HL-60 (cell line): Measurements from ENCODE around the gene FBXO48.

Source experiments
- DNase-seq, 2 experiments: peaks; one replicate each; pipeline ENCODE4 v3.0.0-alpha.2; 2010 to 2020; ENCODE audit warnings: low read depth in 1 of 2, low spot score in 1 of 2
- H3K27ac ChIP-seq: fragments of 250-450 bp; sonication (Bioruptor Pico); replicated peaks from 2 replicates; pipeline ENCODE4 v1.5.1; 2020; ENCODE audit warnings: mild to moderate bottlenecking, moderate library complexity
- H3K27me3 ChIP-seq: fragments of 250-450 bp; sonication (Bioruptor Pico); 2 replicates; pipeline ENCODE4 v1.5.1; 2021; ENCODE audit warnings: mild to moderate bottlenecking, moderate library complexity; ENCODE audit not compliant: insufficient read depth, poor library complexity, severe bottlenecking
- H3K4me3 ChIP-seq: replicated peaks from 2 replicates; pipeline ENCODE4 v1.5.1; 2011; ENCODE audit warnings: mild to moderate bottlenecking, control low read depth, low read length; ENCODE audit not compliant: insufficient read depth
- CTCF ChIP-seq: IDR thresholded peaks from one replicate; pipeline ENCODE4 v1.5.1; 2011; ENCODE audit warnings: low read length, control low read depth, inconsistent platforms; ENCODE audit not compliant: insufficient read depth
- GABPA ChIP-seq: IDR thresholded peaks from 2 replicates; pipeline ENCODE4 v1.6.1; 2012; ENCODE audit warnings: low read depth
- POLR2AphosphoS5 ChIP-seq: IDR thresholded peaks from 2 replicates; pipeline ENCODE4 v1.6.1; 2012; ENCODE audit warnings: low read depth
- SPI1 ChIP-seq: IDR thresholded peaks from 2 replicates; pipeline ENCODE4 v1.6.1; 2012; ENCODE audit warnings: low read depth, mild to moderate bottlenecking, borderline replicate concordance
- TF ChIP-seq, protein P1 (sequence below): IDR thresholded peaks from 2 replicates; pipeline ENCODE4 v1.6.1; 2012; ENCODE audit warnings: low read depth; ENCODE audit not compliant: insufficient replicate concordance

FBXO48 gene

DNA sequence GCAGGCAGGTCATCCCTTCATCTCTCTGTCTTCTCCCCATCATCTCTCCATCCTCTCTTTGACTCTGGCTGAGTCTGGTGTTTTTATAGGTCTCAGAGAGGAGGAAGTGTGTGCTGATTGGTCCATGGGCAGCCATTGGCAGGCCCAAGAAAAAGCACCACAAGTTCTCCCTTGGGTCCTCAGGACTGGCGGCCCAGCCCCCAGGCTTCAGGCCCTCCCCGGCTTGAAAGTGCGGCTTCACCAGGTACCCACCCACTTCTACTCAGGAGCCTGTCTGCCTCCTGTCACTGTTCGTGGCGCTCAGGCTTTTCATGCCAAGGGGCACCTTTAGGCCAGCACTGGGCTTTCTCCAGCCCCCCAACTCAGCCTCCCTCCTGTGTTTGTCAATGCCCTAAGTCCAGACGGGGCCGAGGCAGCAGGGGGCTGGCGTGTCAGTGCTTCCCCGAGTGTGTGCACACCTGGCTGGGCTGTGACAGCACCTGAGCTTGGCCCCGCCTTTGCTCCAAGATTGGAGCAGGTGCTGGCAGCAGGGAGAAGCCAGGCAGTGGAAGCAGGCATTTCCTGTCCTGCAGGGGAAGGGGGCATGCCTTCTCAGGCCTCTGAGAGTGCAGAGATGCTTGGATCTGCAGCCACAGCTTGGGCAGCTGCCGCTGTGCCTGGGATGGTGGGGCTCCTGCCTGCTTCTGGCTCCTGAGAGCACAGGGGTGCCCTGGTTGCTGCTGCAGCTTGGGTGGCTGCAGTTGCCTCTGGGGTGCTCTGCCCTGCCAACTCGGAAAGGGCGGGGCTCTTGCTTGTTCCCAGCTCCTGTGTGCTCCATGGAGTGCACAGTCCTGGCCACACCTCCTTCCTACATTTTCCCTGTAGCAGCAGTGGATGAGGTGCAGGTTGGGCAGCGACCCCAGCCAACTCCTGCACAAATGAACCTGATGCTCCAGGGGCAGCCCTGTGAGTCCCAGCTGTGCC is 34.1 kb downstream of the FBXO48 start:
- Histone ChIP-seq H3K4me3 (no peak overlapping the region), H3K27me3 (no peaks in the 10 kb centered on the region), H3K27ac (no peak overlapping the region)
- no peak for DNase-seq
- TF ChIP-seq, protein P1, sequence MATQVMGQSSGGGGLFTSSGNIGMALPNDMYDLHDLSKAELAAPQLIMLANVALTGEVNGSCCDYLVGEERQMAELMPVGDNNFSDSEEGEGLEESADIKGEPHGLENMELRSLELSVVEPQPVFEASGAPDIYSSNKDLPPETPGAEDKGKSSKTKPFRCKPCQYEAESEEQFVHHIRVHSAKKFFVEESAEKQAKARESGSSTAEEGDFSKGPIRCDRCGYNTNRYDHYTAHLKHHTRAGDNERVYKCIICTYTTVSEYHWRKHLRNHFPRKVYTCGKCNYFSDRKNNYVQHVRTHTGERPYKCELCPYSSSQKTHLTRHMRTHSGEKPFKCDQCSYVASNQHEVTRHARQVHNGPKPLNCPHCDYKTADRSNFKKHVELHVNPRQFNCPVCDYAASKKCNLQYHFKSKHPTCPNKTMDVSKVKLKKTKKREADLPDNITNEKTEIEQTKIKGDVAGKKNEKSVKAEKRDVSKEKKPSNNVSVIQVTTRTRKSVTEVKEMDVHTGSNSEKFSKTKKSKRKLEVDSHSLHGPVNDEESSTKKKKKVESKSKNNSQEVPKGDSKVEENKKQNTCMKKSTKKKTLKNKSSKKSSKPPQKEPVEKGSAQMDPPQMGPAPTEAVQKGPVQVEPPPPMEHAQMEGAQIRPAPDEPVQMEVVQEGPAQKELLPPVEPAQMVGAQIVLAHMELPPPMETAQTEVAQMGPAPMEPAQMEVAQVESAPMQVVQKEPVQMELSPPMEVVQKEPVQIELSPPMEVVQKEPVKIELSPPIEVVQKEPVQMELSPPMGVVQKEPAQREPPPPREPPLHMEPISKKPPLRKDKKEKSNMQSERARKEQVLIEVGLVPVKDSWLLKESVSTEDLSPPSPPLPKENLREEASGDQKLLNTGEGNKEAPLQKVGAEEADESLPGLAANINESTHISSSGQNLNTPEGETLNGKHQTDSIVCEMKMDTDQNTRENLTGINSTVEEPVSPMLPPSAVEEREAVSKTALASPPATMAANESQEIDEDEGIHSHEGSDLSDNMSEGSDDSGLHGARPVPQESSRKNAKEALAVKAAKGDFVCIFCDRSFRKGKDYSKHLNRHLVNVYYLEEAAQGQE = no peak
- no peak for TF ChIP-seq CTCF
- TF ChIP-seq POLR2AphosphoS5 = no peak
- no peak for TF ChIP-seq SPI1
- no peak for TF ChIP-seq GABPA

DNA sequence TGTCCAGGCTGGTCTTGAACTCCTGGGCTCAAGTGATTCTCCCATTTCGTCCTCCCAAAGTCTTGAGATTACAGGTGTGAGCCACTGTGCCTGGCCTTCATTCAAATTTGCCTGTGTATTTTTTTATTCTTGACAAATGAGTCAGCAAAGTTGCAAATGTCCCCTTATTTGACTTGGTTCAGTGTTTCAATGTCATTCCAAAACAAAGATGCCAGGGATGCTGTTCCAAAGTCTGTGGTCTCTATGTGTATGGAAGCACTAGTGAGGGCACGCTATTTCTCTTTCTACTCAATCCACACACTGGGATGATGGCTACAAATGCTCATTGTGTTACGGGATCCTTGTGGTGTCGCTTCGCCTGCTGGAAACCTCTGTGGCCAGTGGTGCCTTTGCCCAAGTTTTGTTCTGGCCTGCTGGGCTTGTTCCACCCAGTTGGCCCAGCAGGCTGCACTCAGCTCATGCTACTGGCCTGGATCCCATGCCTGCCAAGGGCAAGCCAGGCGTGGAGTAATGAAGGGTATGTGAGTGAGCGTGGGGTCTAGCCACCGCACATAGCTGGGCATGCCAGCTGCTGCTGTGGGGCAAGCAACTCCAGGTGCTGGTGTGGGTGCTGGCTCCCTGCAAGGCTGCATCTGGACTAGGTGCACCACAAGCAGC is 35.6 kb downstream of the FBXO48 start:
- no peak overlapping the region for H3K4me3 ChIP-seq
- TF ChIP-seq POLR2AphosphoS5 (no peak), GABPA (no peak), CTCF (no peak), SPI1 (no peak)
- TF ChIP-seq, protein P1 = no peak

DNA sequence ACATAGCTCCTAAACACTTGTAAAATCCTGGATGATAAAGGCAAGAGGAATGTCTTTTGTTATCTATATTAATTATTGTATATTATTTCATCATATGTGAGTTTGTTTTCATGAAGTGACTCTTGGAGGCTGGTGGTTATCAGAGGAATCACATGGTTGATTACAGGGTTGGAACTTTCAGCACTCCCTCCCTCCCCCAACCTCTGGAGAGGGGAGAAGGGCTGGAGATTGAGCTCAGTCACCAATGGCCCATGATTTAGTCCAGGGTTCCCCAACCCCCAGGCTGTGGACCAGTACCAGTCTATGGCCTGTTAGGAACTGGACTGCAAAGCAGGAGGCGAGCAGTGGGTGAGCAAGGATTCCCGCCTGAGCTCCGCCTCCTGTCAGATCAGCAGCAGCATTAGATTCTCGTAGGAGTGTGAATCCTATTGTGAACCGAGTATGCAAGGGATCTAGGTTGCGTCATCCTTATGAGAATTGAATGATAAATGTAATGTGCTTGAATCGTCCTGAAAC is 37.7 kb downstream of the FBXO48 start:
- no peak for DNase-seq
- Histone ChIP-seq H3K27ac (no peak overlapping the region), H3K4me3 (no peak overlapping the region), H3K27me3 (no peaks in the 10 kb centered on the region)
- TF ChIP-seq CTCF = no peak
- TF ChIP-seq, protein P1 = no peak
- TF ChIP-seq SPI1 = no peak
- no peak for TF ChIP-seq POLR2AphosphoS5

More for the DNA sequence above, 35.6 kb downstream of the FBXO48 start:
- no peak for DNase-seq
- no peaks in the 10 kb centered on the region for H3K27me3 ChIP-seq
- no peak overlapping the region for H3K27ac ChIP-seq
